ENCODE measurements around the gene CDC42EP1. TPM values are rescaled to one million over a fixed set of nuclear protein-coding genes. Genes with fewer than 3 reads are reported as not detected.
"Not testable (repeated sequence)": the region's sequence is repeated elsewhere in the genome, so short reads cannot be mapped to it uniquely, and the experiment has no call there.

Gene CDC42EP1
- polyA plus RNA-seq, 1 of the 3 experiments (the other 2 are of a cell fraction) = 24.9 TPM

DNA sequence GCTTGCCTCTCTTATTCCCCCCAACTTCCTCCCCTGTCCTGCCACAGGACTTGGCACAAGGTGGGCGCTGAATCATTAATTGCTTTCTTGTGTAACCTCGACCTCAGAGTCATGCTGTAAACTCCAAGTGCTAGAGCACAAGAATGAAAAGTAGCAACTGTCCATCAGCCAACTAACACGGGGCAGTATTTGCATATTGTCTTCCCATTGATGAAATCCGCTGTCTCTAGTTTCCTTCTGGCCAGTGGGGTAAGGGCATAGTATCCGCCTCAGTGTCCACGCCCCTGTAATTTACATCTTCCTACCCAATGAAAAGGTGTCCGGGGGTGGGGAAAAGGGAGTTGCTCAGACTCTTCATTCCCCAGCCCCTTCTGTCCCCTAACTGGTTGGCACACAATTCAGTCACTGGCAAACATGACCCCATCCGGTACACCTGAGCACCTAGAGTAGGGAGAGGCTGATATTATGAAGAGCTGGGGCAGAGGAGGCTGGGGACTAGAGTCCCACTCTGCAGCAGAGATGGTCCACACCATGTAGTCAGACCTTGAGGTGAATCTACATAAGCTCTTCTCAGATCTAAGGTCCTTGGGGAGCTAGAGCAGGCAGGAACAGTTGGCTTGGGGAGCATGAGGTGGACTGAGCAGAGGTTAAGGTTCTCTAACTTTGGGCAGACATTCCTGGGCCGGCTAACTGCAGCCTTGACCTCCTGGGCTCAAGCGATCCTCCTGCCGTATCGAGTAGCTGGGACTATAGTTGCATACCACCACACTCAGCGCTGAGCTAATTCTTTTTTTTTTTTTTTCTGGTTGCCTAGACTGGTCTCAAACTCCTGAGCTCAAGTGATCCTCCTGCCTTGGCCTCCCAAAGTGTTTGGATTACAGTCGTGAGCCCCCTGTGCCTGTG is 41.5 kb downstream of the CDC42EP1 start:
- POLR2A ChIA-PET = no interaction called here
- DNase-seq = no peak

DNA sequence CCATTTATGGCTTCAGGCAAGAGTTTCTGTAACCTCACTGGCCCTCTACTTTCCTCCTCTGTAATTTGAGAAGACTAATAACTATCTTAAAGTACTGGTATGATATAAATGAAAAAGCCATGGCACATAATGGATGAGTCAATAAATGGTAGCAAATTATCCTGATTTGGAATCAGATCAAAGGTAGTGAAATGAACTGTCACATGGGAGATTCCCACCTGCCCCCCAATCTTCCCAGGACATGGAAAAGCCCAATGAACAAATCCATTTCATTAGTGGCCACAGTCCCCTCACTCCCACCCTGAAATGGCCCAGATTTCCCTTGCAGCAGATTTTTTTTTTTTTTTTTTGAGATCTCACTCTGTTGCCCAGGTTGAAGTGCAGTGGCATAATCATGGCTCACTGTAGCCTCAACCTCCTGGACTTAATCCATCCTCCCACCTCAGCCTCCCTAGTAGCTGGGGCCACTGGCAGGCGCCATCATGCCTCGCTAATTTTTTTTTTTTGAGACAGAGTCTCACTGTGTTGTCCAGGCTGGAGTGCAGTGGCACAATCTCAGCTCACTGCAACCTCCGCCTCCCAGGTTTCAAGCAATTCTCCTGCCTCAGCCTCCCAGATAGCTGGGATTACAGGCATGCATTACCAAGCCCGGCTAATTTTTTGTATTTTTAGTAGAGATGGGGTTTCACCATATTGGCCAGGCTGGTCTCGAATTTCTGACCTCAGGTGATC is 42.4 kb downstream of the CDC42EP1 start:
- H3K27ac ChIP-seq (ENCODE audit: low read depth in 2 of 2, low read length in 1 of 2); H3F3A ChIP-seq (replicated peaks; ENCODE audit: insufficient read depth); H3K4me3 ChIP-seq (ENCODE audit: low read depth in 2 of 2, low read length in 1 of 2); POLR2A ChIA-PET; H4K20me1 ChIP-seq (ENCODE audit: insufficient read depth); H3K27me3 ChIP-seq (ENCODE audit: insufficient read depth); H3K9me3 ChIP-seq; H2AFZ ChIP-seq (ENCODE audit: low read depth); H3K9ac ChIP-seq; DNase-seq; H3K36me3 ChIP-seq (replicated peaks in 1 of 2; ENCODE audit: control insufficient read depth in 1 of 2, insufficient read depth in 2 of 2, low read length in 1 of 2); H3K9me2 ChIP-seq; H3K79me2 ChIP-seq (ENCODE audit: insufficient read depth); H3K4me1 ChIP-seq (ENCODE audit: control insufficient read depth in 1 of 2, insufficient read depth in 2 of 2, low read depth in 1 of 2, low read length in 1 of 2); H3K4me2 ChIP-seq: not testable (repeated sequence)
- CTCF ChIA-PET = interaction anchor here (0.6 to 2.6 kb wide), 5 partner anchors 10 to 64 kb away, joined by 3 to 17 read pairs (median 6); no protein-coding TSS in a partner anchor
- 47% methylated on average over 5 of the region's 5 CpGs for WGBS (ENCODE audit: low lambda C conversion rate)

More for the DNA sequence above, 41.5 kb downstream of the CDC42EP1 start:
- Histone ChIP-seq H3K79me2 (ENCODE audit: insufficient read depth) (no peaks in the 10 kb centered on the region), H2AFZ (ENCODE audit: low read depth) (no peak overlapping the region), H3K9me2 (no peaks in the 10 kb centered on the region), H3K36me3 (replicated peaks in 1 of 2; ENCODE audit: control insufficient read depth in 1 of 2, insufficient read depth in 2 of 2, low read length in 1 of 2) (no peaks in the 10 kb centered on the region), H3K4me3 (ENCODE audit: low read depth in 2 of 2, low read length in 1 of 2) (no peak overlapping the region), H3K27ac (ENCODE audit: low read depth in 2 of 2, low read length in 1 of 2) (no peak overlapping the region), H3K4me2 (no peak overlapping the region), H3K4me1 (ENCODE audit: control insufficient read depth in 1 of 2, insufficient read depth in 2 of 2, low read depth in 1 of 2, low read length in 1 of 2) (peaks cover 0 to under 1% of the 10 kb centered on the region in 2 experiments; a peak in 1 of 4 replicates), H3F3A (replicated peaks; ENCODE audit: insufficient read depth) (no peaks in the 10 kb centered on the region), H4K20me1 (ENCODE audit: insufficient read depth) (no peaks in the 10 kb centered on the region), H3K27me3 (ENCODE audit: insufficient read depth) (no peaks in the 10 kb centered on the region), H3K9ac (no peak overlapping the region), H3K9me3 (no peaks in the 10 kb centered on the region)
- TF ChIP-seq EP300 (IDR thresholded peaks at IDR 0.05; ENCODE audit: borderline replicate concordance in 1 of 2, low read depth in 1 of 2, low read length in 1 of 2) = no peak
- TF ChIP-seq JUND (IDR thresholded peaks at IDR 0.05) = no peak
- no peak for TF ChIP-seq NRF1 (IDR thresholded peaks at IDR 0.05; ENCODE audit: low read depth, low read length)
- TF ChIP-seq, protein P1, sequence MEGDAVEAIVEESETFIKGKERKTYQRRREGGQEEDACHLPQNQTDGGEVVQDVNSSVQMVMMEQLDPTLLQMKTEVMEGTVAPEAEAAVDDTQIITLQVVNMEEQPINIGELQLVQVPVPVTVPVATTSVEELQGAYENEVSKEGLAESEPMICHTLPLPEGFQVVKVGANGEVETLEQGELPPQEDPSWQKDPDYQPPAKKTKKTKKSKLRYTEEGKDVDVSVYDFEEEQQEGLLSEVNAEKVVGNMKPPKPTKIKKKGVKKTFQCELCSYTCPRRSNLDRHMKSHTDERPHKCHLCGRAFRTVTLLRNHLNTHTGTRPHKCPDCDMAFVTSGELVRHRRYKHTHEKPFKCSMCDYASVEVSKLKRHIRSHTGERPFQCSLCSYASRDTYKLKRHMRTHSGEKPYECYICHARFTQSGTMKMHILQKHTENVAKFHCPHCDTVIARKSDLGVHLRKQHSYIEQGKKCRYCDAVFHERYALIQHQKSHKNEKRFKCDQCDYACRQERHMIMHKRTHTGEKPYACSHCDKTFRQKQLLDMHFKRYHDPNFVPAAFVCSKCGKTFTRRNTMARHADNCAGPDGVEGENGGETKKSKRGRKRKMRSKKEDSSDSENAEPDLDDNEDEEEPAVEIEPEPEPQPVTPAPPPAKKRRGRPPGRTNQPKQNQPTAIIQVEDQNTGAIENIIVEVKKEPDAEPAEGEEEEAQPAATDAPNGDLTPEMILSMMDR (IDR thresholded peaks at IDR 0.05) = no peak
- TF ChIP-seq TCF12 (IDR thresholded peaks at IDR 0.05) = no peak
- TF ChIP-seq, protein P2, sequence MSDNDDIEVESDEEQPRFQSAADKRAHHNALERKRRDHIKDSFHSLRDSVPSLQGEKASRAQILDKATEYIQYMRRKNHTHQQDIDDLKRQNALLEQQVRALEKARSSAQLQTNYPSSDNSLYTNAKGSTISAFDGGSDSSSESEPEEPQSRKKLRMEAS (IDR thresholded peaks at IDR 0.05; ENCODE audit: low read depth) = no peak
- no peak for TF ChIP-seq RXRA (IDR thresholded peaks at IDR 0.05; ENCODE audit: borderline replicate concordance, low read depth)
- TF ChIP-seq YY1 (IDR thresholded peaks at IDR 0.05; ENCODE audit: low read depth) = no peak
- no peak for TF ChIP-seq TEAD4 (IDR thresholded peaks at IDR 0.05; ENCODE audit: borderline replicate concordance, insufficient read depth)
- no peak for TF ChIP-seq FOXJ3 (CRISPR knock-in tag; IDR thresholded peaks at IDR 0.05)
- TF ChIP-seq NFIC (IDR thresholded peaks at IDR 0.05; ENCODE audit: borderline replicate concordance) = no peak
- CTCF ChIA-PET = interaction anchor here (0.6 to 2.6 kb wide), 4 partner anchors 9 to 63 kb away, joined by 3 to 17 read pairs (median 5); no protein-coding TSS in a partner anchor
- WGBS (ENCODE audit: low lambda C conversion rate) = 59% methylated on average over 14 of the region's 14 CpGs

All from SK-N-SH (cell line).